Measurements from ENCODE around the gene LMTK2. TPM values are rescaled to one million over a fixed set of nuclear protein-coding genes. Genes with fewer than 3 reads are reported as not detected.

Gene LMTK2
- total and polyA plus RNA-seq, 2 experiments from 2014 or later: 6.1 to 30.8 TPM

DNA sequence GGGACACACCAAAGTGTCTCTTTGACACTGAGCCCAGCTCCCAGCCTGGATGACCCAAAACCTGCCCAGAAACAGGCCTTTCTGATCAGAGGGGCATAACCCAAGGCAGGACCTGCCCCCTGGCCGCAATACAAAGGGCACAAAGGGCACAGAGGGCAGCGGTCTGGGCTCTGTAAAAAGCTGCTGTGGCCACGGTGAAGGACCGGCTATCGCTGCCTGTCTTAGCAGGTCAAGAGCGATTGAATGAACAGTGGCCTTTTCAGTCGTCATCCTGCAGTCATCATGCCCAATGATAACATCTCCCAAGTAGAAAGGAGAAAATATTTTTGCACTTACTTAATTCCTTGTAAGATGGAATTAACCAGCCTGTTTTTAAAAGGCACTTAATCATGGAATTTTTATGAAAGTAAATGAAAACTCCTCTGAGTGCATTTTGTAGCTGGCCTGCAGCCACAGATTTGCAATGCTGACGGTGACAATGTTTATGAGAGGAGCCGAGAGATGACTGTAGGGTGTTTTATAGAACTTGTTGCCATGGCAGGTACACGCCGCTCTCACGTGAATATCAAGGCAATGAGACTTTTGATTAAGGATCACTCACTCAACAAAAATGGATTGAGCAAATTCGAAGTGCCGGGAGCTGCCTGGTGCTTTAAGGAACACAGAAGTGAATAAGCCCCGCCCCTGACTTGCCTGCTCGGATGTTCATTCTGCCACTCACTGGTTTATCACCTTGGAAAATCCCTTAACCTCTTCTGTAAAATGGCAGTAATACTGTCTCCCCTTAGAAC is 57.2 kb downstream of the LMTK2 start:
- Histone ChIP-seq H3F3A (replicated peaks; ENCODE audit: low read depth) (0 out of 2 replicates have a peak, but pooled peaks cover 2% of the 10 kb centered on the region), H2AFZ (no peak overlapping the region), H3K27me3 (ENCODE audit: insufficient read depth) (no peaks in the 10 kb centered on the region), H3K27ac (ENCODE audit: low read depth) (no peak overlapping the region), H3K36me3 (ENCODE audit: insufficient read depth) (peaks cover 5% of the 10 kb centered on the region), H4K20me1 (replicated peaks; ENCODE audit: insufficient read depth) (peaks cover 19% of the 10 kb centered on the region; the same call in 1 of the 2 replicates), H3K9me2 (ENCODE audit: insufficient read depth) (no peaks in the 10 kb centered on the region), H3K4me3 (no peak overlapping the region), H3K79me2 (replicated peaks; ENCODE audit: insufficient read depth) (peaks cover 8% of the 10 kb centered on the region), H3K4me2 (no peak overlapping the region), H3K4me1 (ENCODE audit: insufficient read depth) (peaks cover 1% of the 10 kb centered on the region)
- TF ChIP-seq, protein P1, sequence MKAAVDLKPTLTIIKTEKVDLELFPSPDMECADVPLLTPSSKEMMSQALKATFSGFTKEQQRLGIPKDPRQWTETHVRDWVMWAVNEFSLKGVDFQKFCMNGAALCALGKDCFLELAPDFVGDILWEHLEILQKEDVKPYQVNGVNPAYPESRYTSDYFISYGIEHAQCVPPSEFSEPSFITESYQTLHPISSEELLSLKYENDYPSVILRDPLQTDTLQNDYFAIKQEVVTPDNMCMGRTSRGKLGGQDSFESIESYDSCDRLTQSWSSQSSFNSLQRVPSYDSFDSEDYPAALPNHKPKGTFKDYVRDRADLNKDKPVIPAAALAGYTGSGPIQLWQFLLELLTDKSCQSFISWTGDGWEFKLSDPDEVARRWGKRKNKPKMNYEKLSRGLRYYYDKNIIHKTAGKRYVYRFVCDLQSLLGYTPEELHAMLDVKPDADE (IDR thresholded peaks at IDR 0.05): no peak
- TF ChIP-seq, protein P2, sequence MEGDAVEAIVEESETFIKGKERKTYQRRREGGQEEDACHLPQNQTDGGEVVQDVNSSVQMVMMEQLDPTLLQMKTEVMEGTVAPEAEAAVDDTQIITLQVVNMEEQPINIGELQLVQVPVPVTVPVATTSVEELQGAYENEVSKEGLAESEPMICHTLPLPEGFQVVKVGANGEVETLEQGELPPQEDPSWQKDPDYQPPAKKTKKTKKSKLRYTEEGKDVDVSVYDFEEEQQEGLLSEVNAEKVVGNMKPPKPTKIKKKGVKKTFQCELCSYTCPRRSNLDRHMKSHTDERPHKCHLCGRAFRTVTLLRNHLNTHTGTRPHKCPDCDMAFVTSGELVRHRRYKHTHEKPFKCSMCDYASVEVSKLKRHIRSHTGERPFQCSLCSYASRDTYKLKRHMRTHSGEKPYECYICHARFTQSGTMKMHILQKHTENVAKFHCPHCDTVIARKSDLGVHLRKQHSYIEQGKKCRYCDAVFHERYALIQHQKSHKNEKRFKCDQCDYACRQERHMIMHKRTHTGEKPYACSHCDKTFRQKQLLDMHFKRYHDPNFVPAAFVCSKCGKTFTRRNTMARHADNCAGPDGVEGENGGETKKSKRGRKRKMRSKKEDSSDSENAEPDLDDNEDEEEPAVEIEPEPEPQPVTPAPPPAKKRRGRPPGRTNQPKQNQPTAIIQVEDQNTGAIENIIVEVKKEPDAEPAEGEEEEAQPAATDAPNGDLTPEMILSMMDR (conservative IDR thresholded peaks at IDR 0.05; ENCODE audit: low read depth in 2 of 2): no peak
- no peak for TF ChIP-seq REST (IDR thresholded peaks at IDR 0.05; ENCODE audit: unreplicated experiment)
- TF ChIP-seq ZNF114 (CRISPR knock-in tag; IDR thresholded peaks at IDR 0.05): no peak
- no peak for TF ChIP-seq EZH2 (IDR thresholded peaks at IDR 0.05; ENCODE audit: low read depth, unreplicated experiment)
- no peak for TF ChIP-seq EZH2phosphoT487 (IDR thresholded peaks at IDR 0.05; ENCODE audit: unreplicated experiment)
- TF ChIP-seq POLR2AphosphoS5 (IDR thresholded peaks at IDR 0.05; ENCODE audit: low read depth): no peak
- no peak for TF ChIP-seq NANOG (IDR thresholded peaks at IDR 0.05; ENCODE audit: borderline replicate concordance)
- TF ChIP-seq CREB1 (CRISPR knock-in tag; IDR thresholded peaks at IDR 0.05; ENCODE audit: low read depth): no peak
- no peak for TF ChIP-seq ZNF462 (CRISPR knock-in tag; IDR thresholded peaks at IDR 0.05)
- no peak for TF ChIP-seq JUNB (IDR thresholded peaks at IDR 0.05; ENCODE audit: unreplicated experiment)
- no peaks in the 10 kb centered on the region for H3K9me3 Mint-ChIP-seq
- H3K27me3 Mint-ChIP-seq (ENCODE audit: insufficient read depth, low read depth, poor library complexity): peaks cover 3% of the 10 kb centered on the region
- H3K36me3 Mint-ChIP-seq (ENCODE audit: low read depth): peaks cover 5% of the 10 kb centered on the region; the same call in 1 of the 3 replicates
- DNase-seq (ENCODE audit: low spot score): no peak
- ATAC-seq: no peak
- no peak overlapping the region for H3K27ac Mint-ChIP-seq
- H3K4me1 Mint-ChIP-seq: peaks cover 11% of the 10 kb centered on the region; the same call in 2 of the 3 replicates
- H3K4me3 Mint-ChIP-seq: no peak overlapping the region
